ENCODE measurements around the gene CC2D2A.

The CC2D2A gene

GRCh38 chr4:15552557-15553362 lies 83.1 kb downstream of the CC2D2A start:
- Histone ChIP-seq H3K27me3 (replicated peaks in 2 of 5; ENCODE audit: control insufficient read depth in 4 of 5, insufficient read depth in 5 of 5, low read length in 4 of 5) (no peaks in the 10 kb centered on the region), H3K27ac (ENCODE audit: insufficient read depth in 1 of 2, low read depth in 1 of 2, low read length in 2 of 2, poor library complexity in 1 of 2, severe bottlenecking in 2 of 2) (no peak overlapping the region), H3K36me3 (ENCODE audit: control insufficient read depth in 4 of 4, insufficient read depth in 4 of 4, low read length in 3 of 4) (no peaks in the 10 kb centered on the region), H3K4me1 (ENCODE audit: control extremely low read depth in 1 of 4, control insufficient read depth in 4 of 4, insufficient read depth in 4 of 4, low read length in 3 of 4) (no peaks in the 10 kb centered on the region), H3K4me3 (ENCODE audit: control insufficient read depth in 1 of 7, extremely low read depth in 1 of 7, insufficient read depth in 4 of 7, low read depth in 2 of 7, low read length in 6 of 7) (no peak overlapping the region), H3K9me3 (ENCODE audit: control extremely low read depth in 1 of 5, control insufficient read depth in 4 of 5, insufficient read depth in 2 of 5, low read depth in 1 of 5, low read length in 4 of 5) (no peaks in the 10 kb centered on the region)
- CTCF ChIA-PET: interaction anchor here (1.8 to 2.1 kb wide), 2 partner anchors 8 to 13 kb away, joined by 5 read pairs; no protein-coding TSS in a partner anchor
- WGBS (ENCODE audit: insufficient coverage): 100% methylated on average over 2 of the region's 6 CpGs
- POLR2A ChIA-PET: interaction anchor here (0.6 kb wide), 1 partner anchor 1362 kb away, joined by 3 read pairs; no protein-coding TSS in a partner anchor
- no peak for DNase-seq

- CTCF ChIA-PET: no interaction called here
- H3K4me1 ChIP-seq (ENCODE audit: control extremely low read depth in 1 of 4, control insufficient read depth in 4 of 4, insufficient read depth in 4 of 4, low read length in 3 of 4): no peaks in the 10 kb centered on the region
- no peak overlapping the region for H3K4me3 ChIP-seq (ENCODE audit: control insufficient read depth in 1 of 7, extremely low read depth in 1 of 7, insufficient read depth in 4 of 7, low read depth in 2 of 7, low read length in 6 of 7)
- no peaks in the 10 kb centered on the region for H3K9me3 ChIP-seq (ENCODE audit: control extremely low read depth in 1 of 5, control insufficient read depth in 4 of 5, insufficient read depth in 2 of 5, low read depth in 1 of 5, low read length in 4 of 5)
- DNase-seq: no peak
- POLR2A ChIA-PET: no interaction called here
- H3K36me3 ChIP-seq (ENCODE audit: control insufficient read depth in 4 of 4, insufficient read depth in 4 of 4, low read length in 3 of 4): no peaks in the 10 kb centered on the region
- 100% methylated on average over 1 of the region's 4 CpGs for WGBS (ENCODE audit: insufficient coverage)
- H3K27me3 ChIP-seq (replicated peaks in 2 of 5; ENCODE audit: control insufficient read depth in 4 of 5, insufficient read depth in 5 of 5, low read length in 4 of 5): no peaks in the 10 kb centered on the region
- no peak overlapping the region for H3K27ac ChIP-seq (ENCODE audit: insufficient read depth in 1 of 2, low read depth in 1 of 2, low read length in 2 of 2, poor library complexity in 1 of 2, severe bottlenecking in 2 of 2)
These were observed 86.9 kb downstream of the CC2D2A start for GRCh38 chr4:15556511-15557092.

GRCh38 chr4:15557786-15558550 lies 88.3 kb downstream of the CC2D2A start:
- WGBS (ENCODE audit: insufficient coverage): 90% methylated on average over 1 of the region's 2 CpGs
- Histone ChIP-seq H3K4me1 (ENCODE audit: control extremely low read depth in 1 of 4, control insufficient read depth in 4 of 4, insufficient read depth in 4 of 4, low read length in 3 of 4) (no peaks in the 10 kb centered on the region), H3K9me3 (ENCODE audit: control extremely low read depth in 1 of 5, control insufficient read depth in 4 of 5, insufficient read depth in 2 of 5, low read depth in 1 of 5, low read length in 4 of 5) (no peaks in the 10 kb centered on the region), H3K4me3 (ENCODE audit: control insufficient read depth in 1 of 7, extremely low read depth in 1 of 7, insufficient read depth in 4 of 7, low read depth in 2 of 7, low read length in 6 of 7) (no peak overlapping the region), H3K36me3 (ENCODE audit: control insufficient read depth in 4 of 4, insufficient read depth in 4 of 4, low read length in 3 of 4) (no peaks in the 10 kb centered on the region), H3K27ac (ENCODE audit: insufficient read depth in 1 of 2, low read depth in 1 of 2, low read length in 2 of 2, poor library complexity in 1 of 2, severe bottlenecking in 2 of 2) (no peak overlapping the region), H3K27me3 (replicated peaks in 2 of 5; ENCODE audit: control insufficient read depth in 4 of 5, insufficient read depth in 5 of 5, low read length in 4 of 5) (no peaks in the 10 kb centered on the region)
- no peak for DNase-seq
- CTCF ChIA-PET: no interaction called here
- POLR2A ChIA-PET: no interaction called here

GRCh38 chr4:15558561-15558960 lies 88.9 kb downstream of the CC2D2A start:
- Histone ChIP-seq H3K4me1 (ENCODE audit: control extremely low read depth in 1 of 4, control insufficient read depth in 4 of 4, insufficient read depth in 4 of 4, low read length in 3 of 4) (no peaks in the 10 kb centered on the region), H3K4me3 (ENCODE audit: control insufficient read depth in 1 of 7, extremely low read depth in 1 of 7, insufficient read depth in 4 of 7, low read depth in 2 of 7, low read length in 6 of 7) (no peak overlapping the region), H3K27ac (ENCODE audit: insufficient read depth in 1 of 2, low read depth in 1 of 2, low read length in 2 of 2, poor library complexity in 1 of 2, severe bottlenecking in 2 of 2) (no peak overlapping the region), H3K9me3 (ENCODE audit: control extremely low read depth in 1 of 5, control insufficient read depth in 4 of 5, insufficient read depth in 2 of 5, low read depth in 1 of 5, low read length in 4 of 5) (no peaks in the 10 kb centered on the region), H3K27me3 (replicated peaks in 2 of 5; ENCODE audit: control insufficient read depth in 4 of 5, insufficient read depth in 5 of 5, low read length in 4 of 5) (no peaks in the 10 kb centered on the region), H3K36me3 (ENCODE audit: control insufficient read depth in 4 of 4, insufficient read depth in 4 of 4, low read length in 3 of 4) (no peaks in the 10 kb centered on the region)
- ChIA-PET POLR2A (no interaction called here), CTCF (no interaction called here)
- no CpG with 5 or more reads among the region's 2 CpGs for WGBS (ENCODE audit: insufficient coverage)
- DNase-seq: no peak

- Histone ChIP-seq H3K27ac (ENCODE audit: insufficient read depth in 1 of 2, low read depth in 1 of 2, low read length in 2 of 2, poor library complexity in 1 of 2, severe bottlenecking in 2 of 2) (no peak overlapping the region), H3K4me1 (ENCODE audit: control extremely low read depth in 1 of 4, control insufficient read depth in 4 of 4, insufficient read depth in 4 of 4, low read length in 3 of 4) (no peaks in the 10 kb centered on the region), H3K4me3 (ENCODE audit: control insufficient read depth in 1 of 7, extremely low read depth in 1 of 7, insufficient read depth in 4 of 7, low read depth in 2 of 7, low read length in 6 of 7) (no peak overlapping the region), H3K9me3 (ENCODE audit: control extremely low read depth in 1 of 5, control insufficient read depth in 4 of 5, insufficient read depth in 2 of 5, low read depth in 1 of 5, low read length in 4 of 5) (no peaks in the 10 kb centered on the region), H3K27me3 (replicated peaks in 2 of 5; ENCODE audit: control insufficient read depth in 4 of 5, insufficient read depth in 5 of 5, low read length in 4 of 5) (no peaks in the 10 kb centered on the region), H3K36me3 (ENCODE audit: control insufficient read depth in 4 of 4, insufficient read depth in 4 of 4, low read length in 3 of 4) (no peaks in the 10 kb centered on the region)
- 65% methylated on average over 3 of the region's 3 CpGs for WGBS (ENCODE audit: insufficient coverage)
- CTCF ChIA-PET: no interaction called here
- POLR2A ChIA-PET: no interaction called here
- no peak for DNase-seq
These were observed 92.4 kb downstream of the CC2D2A start for GRCh38 chr4:15562114-15562513.

GRCh38 chr4:15562623-15563022 lies 92.9 kb downstream of the CC2D2A start:
- POLR2A ChIA-PET: no interaction called here

GRCh38 chr4:15563871-15564270 lies 94.2 kb downstream of the CC2D2A start:
- no peaks in the 10 kb centered on the region for H3K27me3 ChIP-seq (replicated peaks in 2 of 5; ENCODE audit: control insufficient read depth in 4 of 5, insufficient read depth in 5 of 5, low read length in 4 of 5)
- no peaks in the 10 kb centered on the region for H3K36me3 ChIP-seq (ENCODE audit: control insufficient read depth in 4 of 4, insufficient read depth in 4 of 4, low read length in 3 of 4)
- DNase-seq: no peak
- H3K9me3 ChIP-seq (ENCODE audit: control extremely low read depth in 1 of 5, control insufficient read depth in 4 of 5, insufficient read depth in 2 of 5, low read depth in 1 of 5, low read length in 4 of 5): no peaks in the 10 kb centered on the region
- no peak overlapping the region for H3K4me3 ChIP-seq (ENCODE audit: control insufficient read depth in 1 of 7, extremely low read depth in 1 of 7, insufficient read depth in 4 of 7, low read depth in 2 of 7, low read length in 6 of 7)
- CTCF ChIA-PET: no interaction called here
- no peak overlapping the region for H3K27ac ChIP-seq (ENCODE audit: insufficient read depth in 1 of 2, low read depth in 1 of 2, low read length in 2 of 2, poor library complexity in 1 of 2, severe bottlenecking in 2 of 2)
- POLR2A ChIA-PET: no interaction called here
- 100% methylated on average over 3 of the region's 6 CpGs for WGBS (ENCODE audit: insufficient coverage)
- H3K4me1 ChIP-seq (ENCODE audit: control extremely low read depth in 1 of 4, control insufficient read depth in 4 of 4, insufficient read depth in 4 of 4, low read length in 3 of 4): no peaks in the 10 kb centered on the region

More at GRCh38 chr4:15562623-15563022, 92.9 kb downstream of the CC2D2A start:
- no peak overlapping the region for H3K4me3 ChIP-seq (ENCODE audit: control insufficient read depth in 1 of 7, extremely low read depth in 1 of 7, insufficient read depth in 4 of 7, low read depth in 2 of 7, low read length in 6 of 7)
- CTCF ChIA-PET: no interaction called here
- no peak overlapping the region for H3K27ac ChIP-seq (ENCODE audit: insufficient read depth in 1 of 2, low read depth in 1 of 2, low read length in 2 of 2, poor library complexity in 1 of 2, severe bottlenecking in 2 of 2)
- H3K27me3 ChIP-seq (replicated peaks in 2 of 5; ENCODE audit: control insufficient read depth in 4 of 5, insufficient read depth in 5 of 5, low read length in 4 of 5): no peaks in the 10 kb centered on the region
- H3K36me3 ChIP-seq (ENCODE audit: control insufficient read depth in 4 of 4, insufficient read depth in 4 of 4, low read length in 3 of 4): no peaks in the 10 kb centered on the region
- no peaks in the 10 kb centered on the region for H3K4me1 ChIP-seq (ENCODE audit: control extremely low read depth in 1 of 4, control insufficient read depth in 4 of 4, insufficient read depth in 4 of 4, low read length in 3 of 4)
- no peaks in the 10 kb centered on the region for H3K9me3 ChIP-seq (ENCODE audit: control extremely low read depth in 1 of 5, control insufficient read depth in 4 of 5, insufficient read depth in 2 of 5, low read depth in 1 of 5, low read length in 4 of 5)
- DNase-seq: no peak

Measured in common myeloid progenitor, CD34-positive (primary cell).